ENCODE measurements around the gene TSPAN7.
A peak's percentile ranks its signal among the peaks of the same experiment; 100 is the strongest.

TSPAN7 gene

GRCh38 chrX:38627683-38628082 is 66.3 kb downstream of the TSPAN7 start:
- Histone ChIP-seq H3K36me3 (ENCODE audit: control insufficient read depth, low read length) (no peaks in the 10 kb centered on the region), H4K20me1 (ENCODE audit: control insufficient read depth, insufficient read depth, low read depth, low read length) (no peaks in the 10 kb centered on the region), H3K4me2 (ENCODE audit: low read length) (no peak overlapping the region), H3K79me2 (ENCODE audit: control insufficient read depth, low read length) (no peaks in the 10 kb centered on the region), H3K27me3 (ENCODE audit: control insufficient read depth, low read length) (no peaks in the 10 kb centered on the region), H3F3A (ENCODE audit: control insufficient read depth, insufficient read depth) (no peaks in the 10 kb centered on the region), H3K27ac (ENCODE audit: low read depth, low read length) (no peak overlapping the region), H3K9me3 (ENCODE audit: control insufficient read depth, insufficient read depth, low read length) (no peaks in the 10 kb centered on the region), H3K4me3 (ENCODE audit: low read length) (no peak overlapping the region), H3K4me1 (ENCODE audit: control insufficient read depth, low read length) (no peaks in the 10 kb centered on the region), H3K9me2 (replicated peaks; ENCODE audit: control insufficient read depth, low read length) (no peaks in the 10 kb centered on the region)
- TF ChIP-seq CTCF (IDR thresholded peaks at IDR 0.05; ENCODE audit: low read depth, low read length, poor library complexity, severe bottlenecking) (peak; percentile 62), EZH2phosphoT487 (IDR thresholded peaks at IDR 0.05; ENCODE audit: borderline replicate concordance, low read length) (no peak)

GRCh38 chrX:38628587-38628986 is 67.2 kb downstream of the TSPAN7 start:
- Histone ChIP-seq H3K4me1 (ENCODE audit: control insufficient read depth, low read length) (no peaks in the 10 kb centered on the region), H3K4me2 (ENCODE audit: low read length) (no peak overlapping the region), H3K9me3 (ENCODE audit: control insufficient read depth, insufficient read depth, low read length) (no peaks in the 10 kb centered on the region), H3K79me2 (ENCODE audit: control insufficient read depth, low read length) (no peaks in the 10 kb centered on the region), H3F3A (ENCODE audit: control insufficient read depth, insufficient read depth) (no peaks in the 10 kb centered on the region), H3K27ac (ENCODE audit: low read depth, low read length) (no peak overlapping the region), H3K9me2 (replicated peaks; ENCODE audit: control insufficient read depth, low read length) (no peaks in the 10 kb centered on the region), H3K4me3 (ENCODE audit: low read length) (no peak overlapping the region), H3K36me3 (ENCODE audit: control insufficient read depth, low read length) (no peaks in the 10 kb centered on the region), H4K20me1 (ENCODE audit: control insufficient read depth, insufficient read depth, low read depth, low read length) (no peaks in the 10 kb centered on the region), H3K27me3 (ENCODE audit: control insufficient read depth, low read length) (no peaks in the 10 kb centered on the region)
- TF ChIP-seq CTCF (IDR thresholded peaks at IDR 0.05; ENCODE audit: low read depth, low read length, poor library complexity, severe bottlenecking) (no peak), EZH2phosphoT487 (IDR thresholded peaks at IDR 0.05; ENCODE audit: borderline replicate concordance, low read length) (no peak)

DNA sequence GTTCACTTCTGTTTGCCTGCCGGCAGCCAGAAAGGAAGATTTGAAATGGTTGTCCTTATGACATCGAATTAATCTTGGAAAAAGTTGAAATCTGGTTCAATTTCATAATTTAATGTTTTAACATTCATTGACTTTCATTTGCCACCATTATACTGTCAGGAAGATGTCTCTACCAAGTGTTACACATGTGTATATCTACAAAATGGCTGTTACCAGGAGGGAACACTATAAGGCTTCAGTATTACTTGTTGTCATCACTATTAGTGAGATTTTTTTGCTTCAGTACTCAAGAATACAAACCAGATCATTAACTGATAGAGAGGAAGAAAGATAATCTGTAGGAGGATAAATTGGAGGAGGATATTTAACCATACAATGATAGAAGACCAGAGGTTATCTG is 71.2 kb downstream of the TSPAN7 start:
- Histone ChIP-seq H3K27ac (ENCODE audit: low read depth, low read length) (no peak overlapping the region), H3K4me1 (ENCODE audit: control insufficient read depth, low read length) (no peaks in the 10 kb centered on the region), H3K4me2 (ENCODE audit: low read length) (no peak overlapping the region), H3K36me3 (ENCODE audit: control insufficient read depth, low read length) (no peaks in the 10 kb centered on the region), H3F3A (ENCODE audit: control insufficient read depth, insufficient read depth) (no peaks in the 10 kb centered on the region), H3K4me3 (ENCODE audit: low read length) (no peak overlapping the region), H3K9me3 (ENCODE audit: control insufficient read depth, insufficient read depth, low read length) (no peaks in the 10 kb centered on the region), H3K9me2 (replicated peaks; ENCODE audit: control insufficient read depth, low read length) (no peaks in the 10 kb centered on the region), H3K79me2 (ENCODE audit: control insufficient read depth, low read length) (no peaks in the 10 kb centered on the region), H4K20me1 (ENCODE audit: control insufficient read depth, insufficient read depth, low read depth, low read length) (no peaks in the 10 kb centered on the region), H3K27me3 (ENCODE audit: control insufficient read depth, low read length) (no peaks in the 10 kb centered on the region)
- no peak for TF ChIP-seq EZH2phosphoT487 (IDR thresholded peaks at IDR 0.05; ENCODE audit: borderline replicate concordance, low read length)

- Histone ChIP-seq H3K4me3 (ENCODE audit: low read length) (no peak overlapping the region), H3K27ac (ENCODE audit: low read depth, low read length) (no peak overlapping the region), H4K20me1 (ENCODE audit: control insufficient read depth, insufficient read depth, low read depth, low read length) (no peaks in the 10 kb centered on the region), H3F3A (ENCODE audit: control insufficient read depth, insufficient read depth) (no peaks in the 10 kb centered on the region), H3K4me1 (ENCODE audit: control insufficient read depth, low read length) (no peaks in the 10 kb centered on the region), H3K9me2 (replicated peaks; ENCODE audit: control insufficient read depth, low read length) (no peaks in the 10 kb centered on the region), H3K9me3 (ENCODE audit: control insufficient read depth, insufficient read depth, low read length) (no peaks in the 10 kb centered on the region), H3K36me3 (ENCODE audit: control insufficient read depth, low read length) (no peaks in the 10 kb centered on the region), H3K4me2 (ENCODE audit: low read length) (no peak overlapping the region), H3K27me3 (ENCODE audit: control insufficient read depth, low read length) (no peaks in the 10 kb centered on the region), H3K79me2 (ENCODE audit: control insufficient read depth, low read length) (no peaks in the 10 kb centered on the region)
- TF ChIP-seq EZH2phosphoT487 (IDR thresholded peaks at IDR 0.05; ENCODE audit: borderline replicate concordance, low read length) = no peak
- no peak for TF ChIP-seq CTCF (IDR thresholded peaks at IDR 0.05; ENCODE audit: low read depth, low read length, poor library complexity, severe bottlenecking)
These were observed 73.3 kb downstream of the TSPAN7 start for GRCh38 chrX:38634665-38635064.

All from DOHH2 (cell line).